Glomerular endothelial cell (primary cell): ENCODE data around the gene SYF2. TPM values are rescaled to one million over a fixed set of nuclear protein-coding genes. Genes with fewer than 3 reads are reported as not detected.

Source experiments
- DNase-seq: peaks from one replicate; pipeline ENCODE4 v3.0.0-alpha.2; 2011; ENCODE audit warnings: low read depth, low spot score; ENCODE audit errors: extremely low read depth
- total RNA-seq: library from RNA; depleted of rRNA; stranded (reverse); fragments of >200 nt; gene quantifications from 2 replicates; pipeline ENCODE4 v1.2.3, GENCODE V29; 2015

Gene SYF2
- total RNA-seq, 1 donor from 2014 or later: 30.2 TPM

DNA sequence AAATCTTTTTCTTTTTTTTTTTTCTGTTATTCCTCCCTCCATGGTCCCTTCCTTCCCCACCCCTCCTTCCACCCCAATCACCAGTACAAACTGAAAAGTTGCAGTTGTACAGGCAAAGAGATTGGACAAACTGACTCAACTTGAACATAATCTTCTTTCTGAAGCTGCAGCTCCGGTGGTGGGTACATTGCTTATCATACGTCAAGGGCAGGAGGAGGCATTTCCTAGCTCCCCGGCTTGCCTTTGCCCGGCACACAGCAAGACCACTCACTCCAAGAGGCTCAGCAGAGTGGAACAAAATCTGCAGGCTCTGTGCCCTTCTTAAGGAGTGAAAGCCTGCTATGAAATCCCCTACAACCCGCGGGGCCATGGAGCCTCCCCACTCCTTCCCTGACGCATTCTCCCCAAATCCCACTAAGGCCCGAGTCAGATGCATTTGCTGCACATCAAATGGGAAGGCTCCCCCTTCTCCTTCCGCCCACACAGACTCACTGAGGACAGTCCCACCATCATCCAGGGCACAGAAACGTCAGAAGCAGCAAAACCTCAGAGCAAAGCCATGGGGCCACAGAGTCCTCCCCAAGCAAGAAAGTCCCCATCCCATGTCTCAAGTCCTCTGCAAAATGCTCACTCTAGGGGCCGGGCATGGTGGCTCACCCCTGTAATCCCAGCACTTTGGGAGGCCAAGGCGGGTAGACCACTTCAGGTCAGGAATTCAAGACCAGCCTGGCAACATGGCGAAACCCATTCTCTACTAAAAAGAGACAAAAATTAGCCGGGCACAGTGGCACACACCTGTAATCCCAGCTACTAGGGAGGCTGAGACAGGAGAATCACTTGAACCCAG, 45.9 kb downstream of the SYF2 start:
- DNase-seq: no peak

DNA sequence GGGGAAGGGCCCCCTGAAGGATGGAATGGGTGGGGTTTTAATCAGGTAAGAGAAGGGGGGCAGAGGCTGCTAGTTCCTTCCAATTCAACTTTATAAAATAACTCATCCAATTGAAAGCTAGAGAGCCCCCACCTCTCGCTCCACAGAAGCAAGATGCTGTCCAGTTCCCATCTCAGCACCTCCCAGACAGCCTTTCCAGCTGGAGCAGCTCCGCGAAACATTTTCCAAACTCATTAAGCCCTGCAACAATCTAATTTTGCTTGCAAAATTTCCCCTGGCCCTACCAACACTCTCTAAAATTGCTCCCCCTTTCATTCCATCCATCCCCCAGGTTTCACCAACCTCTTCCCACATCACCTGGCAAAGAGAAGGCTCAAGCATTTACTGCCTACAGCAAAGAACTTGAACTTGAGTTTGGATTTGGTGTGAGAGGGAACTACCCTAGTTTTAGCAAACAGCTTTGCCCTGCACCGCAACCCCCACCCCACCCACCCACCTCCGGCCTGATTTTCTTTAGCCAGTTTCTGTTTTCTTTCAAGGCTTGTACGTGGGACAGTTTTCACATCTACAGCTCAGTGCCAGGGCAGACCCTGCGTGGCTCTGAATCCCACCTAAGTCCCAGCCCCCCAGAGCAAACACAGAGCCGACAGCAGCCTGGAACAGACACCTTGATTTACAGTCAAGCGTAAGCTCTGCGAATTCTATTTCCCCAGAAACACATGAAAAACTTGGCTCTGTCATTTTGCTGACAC, 46.7 kb downstream of the SYF2 start:
- DNase-seq: no peak

DNA sequence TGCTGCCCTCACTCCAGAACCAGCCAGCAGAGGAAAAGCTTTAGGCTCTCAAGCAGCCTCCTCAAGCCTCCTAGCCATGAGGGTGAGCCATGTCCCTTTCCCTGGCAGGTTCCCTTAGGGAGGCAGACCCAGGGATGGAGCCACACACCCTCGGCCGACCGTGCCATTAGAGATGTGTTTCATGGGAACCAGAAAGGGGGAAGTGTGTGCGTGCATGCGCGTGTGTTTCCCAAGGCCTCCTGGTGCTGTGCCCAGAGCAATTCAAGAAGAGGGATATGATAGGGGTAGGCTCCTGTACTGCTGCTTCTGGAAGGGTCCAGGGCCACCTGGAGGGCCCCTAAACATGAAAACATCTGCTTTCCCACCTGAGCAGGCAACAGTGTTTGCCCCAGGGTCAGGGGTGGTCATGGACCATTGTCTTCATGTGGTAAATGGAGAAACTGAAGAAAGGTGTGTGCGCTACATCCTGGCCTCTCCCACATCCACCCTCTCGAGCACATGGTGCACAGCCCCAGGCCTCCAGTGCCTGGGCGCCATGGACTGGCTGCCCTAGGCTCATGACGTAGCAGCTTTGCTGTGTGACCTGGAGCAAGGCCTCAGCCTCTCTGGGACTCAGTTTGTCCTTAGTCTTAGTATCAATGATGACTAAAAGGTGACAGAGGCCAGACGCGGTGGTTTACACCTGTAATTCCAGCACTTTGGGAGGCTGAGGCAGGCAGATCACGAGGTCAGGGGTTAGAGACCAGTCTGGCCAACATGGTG, 48.1 kb downstream of the SYF2 start:
- DNase-seq: no peak

DNA sequence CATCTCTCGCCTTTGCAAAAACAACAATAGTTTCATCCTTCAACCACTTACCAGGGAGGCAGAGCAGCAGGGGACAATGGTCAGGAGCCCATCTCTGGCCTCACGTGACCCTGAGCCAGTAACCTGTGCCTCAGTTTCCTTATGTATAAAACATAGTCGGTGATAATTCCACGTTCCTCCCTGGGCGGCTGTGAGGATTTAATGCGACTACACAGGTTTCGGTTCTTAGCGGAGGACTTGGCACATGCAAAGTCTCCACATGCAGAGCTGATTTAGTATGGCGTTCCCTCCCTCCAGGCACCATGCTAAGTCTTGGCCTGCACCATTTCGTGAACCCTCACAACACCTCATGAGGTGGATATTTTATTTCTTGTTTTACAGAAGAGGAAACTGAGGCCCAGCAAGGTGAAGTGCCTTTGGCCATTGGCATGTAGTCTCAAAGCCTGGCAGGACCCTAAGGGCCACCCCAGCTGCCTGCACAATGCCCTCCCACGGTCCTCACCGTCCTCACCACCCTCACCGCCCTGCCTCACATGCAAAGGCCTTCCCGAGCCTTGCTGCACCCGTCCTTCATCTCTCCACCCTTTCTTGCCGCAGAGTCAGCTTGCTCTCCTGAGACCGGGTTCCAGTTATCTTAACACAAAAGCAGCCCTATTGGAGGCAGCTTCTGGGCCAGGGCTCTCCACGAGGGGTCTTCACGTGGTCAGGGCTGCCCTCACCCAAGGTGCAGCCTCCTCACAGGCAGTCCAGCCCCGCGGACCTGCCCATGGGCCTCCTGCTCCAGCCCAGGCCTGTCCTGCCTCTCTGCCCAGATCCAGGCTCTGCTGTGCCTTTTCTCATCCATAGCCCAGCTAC, 48.9 kb downstream of the SYF2 start:
- DNase-seq: no peak

DNA sequence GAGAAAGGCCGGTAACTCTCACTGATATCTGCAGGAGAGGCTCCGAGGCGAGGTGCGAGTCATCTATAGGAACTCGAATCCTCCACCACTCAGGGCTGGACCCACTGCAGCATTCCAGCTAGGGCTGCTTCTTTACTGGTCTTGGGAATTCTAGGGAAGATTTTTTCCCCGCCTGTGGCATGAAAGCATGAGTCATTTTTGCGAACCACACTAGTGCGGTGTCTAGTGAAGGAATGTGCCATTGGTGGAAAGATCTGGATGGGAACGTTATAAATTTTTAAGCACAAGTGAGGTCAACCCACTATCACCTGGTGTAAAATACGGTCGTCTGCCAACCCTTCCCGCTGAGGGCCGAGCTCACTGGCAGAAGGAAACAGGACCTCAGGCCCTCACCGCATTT, 49.7 kb downstream of the SYF2 start:
- DNase-seq: no peak

DNA sequence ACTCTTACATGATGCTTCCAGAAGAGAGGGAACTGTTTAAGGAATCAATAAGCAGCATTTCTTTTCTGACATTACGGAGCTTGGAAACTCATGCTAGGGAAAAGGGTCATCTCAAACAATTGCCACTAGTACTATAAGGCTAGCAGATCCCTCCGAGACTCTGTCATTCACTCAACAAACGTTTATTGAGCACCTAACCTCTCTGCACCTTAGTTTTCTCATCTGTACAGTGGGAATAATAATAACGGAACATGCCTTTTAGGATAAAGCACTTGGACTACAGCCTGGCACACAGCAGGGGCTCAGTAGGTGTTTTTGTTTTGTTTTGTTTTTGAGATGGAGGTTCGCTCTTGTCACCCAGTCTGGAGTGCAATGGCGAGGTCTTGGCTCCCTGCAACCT, 51.3 kb downstream of the SYF2 start:
- no peak for DNase-seq

DNA sequence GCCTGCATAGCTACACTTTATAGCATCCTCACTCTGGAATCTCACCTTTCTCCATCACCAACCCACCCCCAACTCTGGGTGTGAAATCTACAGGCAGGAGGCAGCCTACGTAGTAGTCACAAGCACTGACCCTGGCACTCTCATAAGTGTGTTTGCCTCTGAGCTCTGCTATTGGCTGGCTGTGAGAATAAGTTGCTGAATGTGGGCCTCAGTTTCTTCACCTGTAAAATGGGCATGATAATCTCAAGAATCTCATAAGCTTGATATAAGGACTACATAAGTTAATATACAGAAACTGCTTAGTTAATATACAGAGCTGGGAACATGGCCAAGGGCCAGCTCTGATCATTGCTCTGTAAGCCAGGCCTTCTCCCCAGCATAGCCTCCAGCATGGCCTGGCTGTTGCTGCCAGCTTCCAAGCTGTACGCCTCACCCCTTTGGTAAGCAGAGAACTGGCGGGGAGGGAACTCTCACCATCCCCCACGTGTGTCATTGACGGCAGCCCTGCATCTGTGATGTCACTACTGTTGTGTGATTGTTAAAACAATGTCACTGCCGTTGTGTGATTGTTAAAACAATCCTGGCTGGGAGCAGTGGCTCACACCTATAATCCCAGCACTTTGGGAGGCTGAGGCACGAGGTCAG, 53.3 kb downstream of the SYF2 start:
- DNase-seq: no peak

DNA sequence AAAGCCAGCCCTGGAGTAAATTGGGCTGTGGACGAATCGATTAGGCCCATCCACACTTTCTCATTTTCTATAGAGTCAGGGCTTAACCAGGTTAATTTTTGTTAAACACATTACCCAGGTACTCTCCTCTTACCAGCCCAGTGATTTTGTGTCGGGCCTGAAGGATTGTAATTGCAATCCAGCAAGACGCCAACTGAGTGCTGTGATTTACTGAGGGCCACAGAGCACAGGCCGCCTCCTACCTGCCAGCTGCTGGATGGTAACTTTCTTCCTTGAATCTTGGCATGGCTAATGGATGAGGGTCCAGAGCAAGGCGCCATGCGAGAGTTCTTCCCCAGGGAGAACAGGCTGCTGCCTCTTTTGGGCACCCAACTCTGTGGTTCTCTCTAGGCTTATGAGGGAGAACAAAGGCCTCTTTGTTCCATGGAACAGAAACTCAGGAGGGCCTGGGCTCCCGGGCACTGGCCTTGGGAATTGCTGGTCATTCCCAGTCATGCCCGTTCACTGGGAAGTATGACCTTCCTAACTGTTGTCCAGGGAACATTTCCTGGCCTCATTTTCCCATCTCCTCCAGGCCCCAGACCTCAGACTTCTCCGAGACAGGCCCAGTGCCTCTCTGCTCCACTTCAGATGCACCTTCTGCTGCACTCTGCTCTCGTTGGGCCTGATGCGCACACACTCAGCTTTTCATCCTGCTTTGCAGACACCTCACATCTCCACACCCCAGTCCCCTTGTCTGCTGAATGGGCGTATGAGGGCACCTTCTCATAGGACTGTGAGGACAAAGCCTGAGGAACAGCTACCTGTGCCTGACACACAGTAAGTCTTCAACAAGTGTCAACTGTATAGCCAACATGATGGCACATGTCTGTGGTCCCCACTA, 57.3 kb downstream of the SYF2 start:
- DNase-seq: no peak

DNA sequence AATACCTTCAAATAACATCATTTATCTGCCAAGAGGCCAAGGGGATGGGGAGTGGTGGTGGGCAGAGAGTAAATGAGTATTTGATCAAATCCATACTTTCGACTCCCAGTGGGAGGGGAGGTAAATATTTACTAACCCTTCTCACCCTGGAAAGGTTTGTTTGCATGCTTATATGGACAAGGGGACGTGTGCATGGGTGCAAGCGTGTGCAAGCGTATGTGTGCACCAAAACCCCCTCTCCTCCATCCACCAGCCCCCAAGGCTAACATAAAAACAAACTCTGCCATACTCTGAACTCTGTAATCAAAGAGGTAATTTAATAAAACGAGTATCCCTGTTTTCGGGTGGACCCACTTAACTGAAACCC, 58.0 kb downstream of the SYF2 start:
- no peak for DNase-seq

DNA sequence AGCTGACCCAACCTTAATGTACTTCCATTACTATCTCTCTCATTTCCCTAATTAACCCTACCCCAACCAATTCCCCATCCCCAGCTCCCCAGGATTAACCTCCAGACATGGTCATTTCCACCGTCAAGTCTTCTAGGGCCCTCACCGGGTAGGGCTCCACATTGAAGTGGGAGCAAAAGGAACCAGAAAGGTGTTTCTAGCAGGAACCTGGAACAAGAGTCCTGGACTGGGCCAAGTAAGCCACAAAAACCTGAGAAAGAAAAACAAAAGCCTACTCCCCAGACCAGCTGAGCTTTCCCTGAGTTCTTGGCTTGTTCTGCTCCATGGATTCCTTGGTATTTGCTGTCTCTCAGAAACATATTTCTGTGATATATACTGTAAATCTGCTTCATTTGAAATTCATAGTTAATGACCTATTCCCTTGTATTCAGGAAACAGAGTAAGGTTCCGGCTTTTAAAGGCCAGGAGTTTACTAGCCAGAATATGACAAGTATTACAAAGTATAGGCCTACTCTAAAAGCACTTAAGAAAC, 58.4 kb downstream of the SYF2 start:
- no peak for DNase-seq

Other genes starting within 250 kb of the SYF2 start
- gene RSRP1, start 15.0 kb upstream of the SYF2 start, total RNA-seq: 67.5 and 102 TPM in 2 replicates
- not detected in 2 replicates for gene RHD, start 40.0 kb upstream of the SYF2 start, total RNA-seq
- 138 and 144 TPM in 2 replicates for gene TMEM50A, start 105.8 kb upstream of the SYF2 start, total RNA-seq
- 0.41 TPM in 1 of 2 replicates, not detected in the other for gene RHCE, start 188.3 kb upstream of the SYF2 start, total RNA-seq
- gene MACO1, start 198.4 kb upstream of the SYF2 start, total RNA-seq: 16.7 and 18.6 TPM in 2 replicates